Testis (tissue), 2 donors: ENCODE data around the gene ARMCX5.

Experiments used
- CTCF ChIP-seq, 3 experiments: fragments of 450-650 bp in 2 of 3; fragments of 200-600 bp in 1 of 3; sonication (generic) in 1 of 3; IDR thresholded peaks; one replicate each; pipeline ENCODE4 v1.5.1; 2016 to 2019; ENCODE audit warnings: antibody characterized with exemption in 3 of 3, mild to moderate bottlenecking in 2 of 3, moderate library complexity in 1 of 3
- POLR2A ChIP-seq: fragments of 450-650 bp; IDR thresholded peaks from one replicate; pipeline ENCODE4 v1.6.1; 2017; ENCODE audit warnings: antibody characterized with exemption, mild to moderate bottlenecking, moderate library complexity

GRCh38 chrX:102560423-102561068 is 38.8 kb upstream of the ARMCX5 start:
- TF ChIP-seq CTCF (IDR thresholded peaks at IDR 0.05) (no peak), POLR2A (no peak)
